ENCODE measurements around the gene CD96. TPM values are rescaled to one million over a fixed set of nuclear protein-coding genes. Genes with fewer than 3 reads are reported as not detected.

Gene CD96
- total RNA-seq, 1 experiment from 2014 or later, result not detected

GRCh38 chr3:111519178-111519855 lies 22.7 kb upstream of the CD96 start:
- Histone ChIP-seq H3K23me2 (ENCODE audit: insufficient read length, low read depth, low read length, poor library complexity, severe bottlenecking) (no peaks in the 10 kb centered on the region), H4K91ac (ENCODE audit: insufficient read length, low read depth, low read length) (no peak overlapping the region), H4K8ac (replicated peaks; ENCODE audit: insufficient read length, low read depth, low read length) (no peak overlapping the region), H2AK5ac (ENCODE audit: insufficient read length, low read length) (no peak overlapping the region), H3K27me3 (ENCODE audit: insufficient read depth, low read length) (no peaks in the 10 kb centered on the region), H3K4me2 (ENCODE audit: insufficient read depth, insufficient read length, low read length) (no peak overlapping the region), H3K18ac (ENCODE audit: insufficient read length, low read depth, low read length) (no peak overlapping the region), H3K79me1 (ENCODE audit: insufficient read depth, low read depth, low read length, poor library complexity, severe bottlenecking) (no peaks in the 10 kb centered on the region), H3K9me3 (ENCODE audit: control insufficient read depth, low read depth, low read length) (no peaks in the 10 kb centered on the region), H3K4ac (ENCODE audit: low read depth, low read length) (no peak overlapping the region), H3K9ac (ENCODE audit: extremely low read depth, insufficient read length, low read length) (no peak overlapping the region), H2AFZ (ENCODE audit: low read length) (no peak overlapping the region), H3T11ph (ENCODE audit: low read length) (no peak overlapping the region), H3K14ac (ENCODE audit: insufficient read depth, low read length) (no peak overlapping the region), H2BK12ac (ENCODE audit: insufficient read length, low read depth, low read length) (no peak overlapping the region), H2BK15ac (ENCODE audit: low read depth, low read length) (no peak overlapping the region), H2BK5ac (ENCODE audit: insufficient read length, low read length) (no peak overlapping the region), H3K4me1 (ENCODE audit: insufficient read depth, low read length) (no peaks in the 10 kb centered on the region), H2BK20ac (ENCODE audit: low read depth, low read length, poor library complexity, severe bottlenecking) (no peak overlapping the region), H4K5ac (ENCODE audit: insufficient read length, low read depth, low read length) (no peak overlapping the region), H3K27ac (ENCODE audit: insufficient read length, low read depth, low read length) (no peak overlapping the region), H4K20me1 (ENCODE audit: control insufficient read depth, insufficient read depth, insufficient read length) (no peaks in the 10 kb centered on the region), H3K56ac (ENCODE audit: insufficient read length, low read depth, low read length) (no peak overlapping the region), H3K23ac (ENCODE audit: insufficient read length, low read depth, low read length) (no peak overlapping the region), H3K79me2 (ENCODE audit: insufficient read depth, low read length) (no peaks in the 10 kb centered on the region), H2BK120ac (ENCODE audit: low read depth, low read length, poor library complexity, severe bottlenecking) (no peak overlapping the region)
- Mint-ChIP-seq H3K27ac (no peak overlapping the region), H3K36me3 (ENCODE audit: insufficient read depth in 1 of 3, low read depth in 3 of 3) (no peaks in the 10 kb centered on the region; a peak in 1 of 7 replicates), H3K9me3 (no peaks in the 10 kb centered on the region), H3K27me3 (ENCODE audit: low read depth) (peaks cover 4% of the 10 kb centered on the region; the same call in 1 of the 2 replicates), H3K4me3 (no peak overlapping the region), H3K4me1 (peaks cover 14 to 24% of the 10 kb centered on the region in 2 experiments)
- TF ChIP-seq CTCF (conservative IDR thresholded peaks at IDR 0.05), result no peak
- no peak for DNase-seq
- WGBS (ENCODE audit: extremely low coverage, insufficient read length, low lambda C conversion rate), result no CpG with 5 or more reads among the region's 6 CpGs
